WTC11 (cell line): Measurements from ENCODE around the gene NPW. TPM values are rescaled to one million over a fixed set of nuclear protein-coding genes. Genes with fewer than 3 reads are reported as not detected.

Experiments used
- ATAC-seq: fragments of 200-7000 bp; cut with Tn5 transposase; 2 replicates; pipeline ENCODE4 v1.10.0; 2021; ENCODE audit warnings: mild to moderate bottlenecking, moderate library complexity
- CTCF ChIA-PET: fragments of 300-600 bp; sonication (Branson Sonifier 250); formaldehyde crosslinking; loops from one replicate; lab custom pipeline; 2021; ENCODE audit warnings: antibody characterized with exemption; lab: Charles Lee
- POLR2A ChIA-PET: fragments of 350-600 bp; sonication (Branson Sonifier 250); formaldehyde crosslinking; loops from one replicate; lab custom pipeline; 2021; ENCODE audit warnings: antibody characterized with exemption; lab: Charles Lee
- DNase-seq: peaks from one replicate; pipeline ENCODE4 v3.0.0; 2021; ENCODE audit warnings: low spot score
- H3K27ac Mint-ChIP-seq: 2 replicates; pipeline ENCODE4 v1.8.0; 2021; ENCODE audit warnings: mixed read lengths
- H3K27me3 Mint-ChIP-seq: 2 replicates; pipeline ENCODE4 v1.8.0; 2021; ENCODE audit warnings: low read depth, mild to moderate bottlenecking, moderate library complexity, mixed read lengths
- H3K36me3 Mint-ChIP-seq: 2 replicates; pipeline ENCODE4 v1.8.0; 2021; ENCODE audit warnings: mixed read lengths
- H3K4me1 Mint-ChIP-seq: 2 replicates; pipeline ENCODE4 v1.8.0; 2022; ENCODE audit warnings: mixed read lengths
- H3K4me3 Mint-ChIP-seq: 2 replicates; pipeline ENCODE4 v1.8.0; 2021; ENCODE audit warnings: mild to moderate bottlenecking, moderate library complexity, mixed read lengths
- H3K9me3 Mint-ChIP-seq: 2 replicates; pipeline ENCODE4 v1.8.0; 2021; ENCODE audit warnings: mixed read lengths
- CBFB ChIP-seq: sonication (generic); formaldehyde crosslinking; IDR thresholded peaks from 2 replicates; pipeline ENCODE4 v1.8.1; 2022; ENCODE audit warnings: mild to moderate bottlenecking, low read depth, missing genetic modification reagents
- FOXK1 ChIP-seq: sonication (generic); formaldehyde crosslinking; IDR thresholded peaks from 2 replicates; pipeline ENCODE4 v1.8.0; 2022; ENCODE audit warnings: mild to moderate bottlenecking, moderate library complexity, missing genetic modification reagents
- IRF2 ChIP-seq: sonication (generic); formaldehyde crosslinking; IDR thresholded peaks from 2 replicates; pipeline ENCODE4 v1.8.0; 2022; ENCODE audit warnings: low read depth, missing genetic modification reagents, borderline replicate concordance
- JUN ChIP-seq: sonication (generic); formaldehyde crosslinking; IDR thresholded peaks from 2 replicates; pipeline ENCODE4 v1.8.0; 2023; ENCODE audit warnings: mild to moderate bottlenecking, missing genetic modification reagents
- NFYB ChIP-seq: sonication (generic); formaldehyde crosslinking; conservative IDR thresholded peaks from 2 replicates; pipeline ENCODE4 v1.8.0; 2022; ENCODE audit warnings: low read depth, missing genetic modification reagents
- NR2C2 ChIP-seq: sonication (generic); formaldehyde crosslinking; IDR thresholded peaks from 2 replicates; pipeline ENCODE4 v1.8.0; 2022; ENCODE audit warnings: mild to moderate bottlenecking, missing genetic modification reagents
- SMAD4 ChIP-seq: sonication (generic); formaldehyde crosslinking; IDR thresholded peaks from 2 replicates; pipeline ENCODE4 v1.8.0; 2022; ENCODE audit warnings: mild to moderate bottlenecking, missing genetic modification reagents
- SP1 ChIP-seq: sonication (generic); formaldehyde crosslinking; conservative IDR thresholded peaks from 2 replicates; pipeline ENCODE4 v1.8.1; 2022; ENCODE audit warnings: missing genetic modification reagents
- TEAD1 ChIP-seq: sonication (generic); formaldehyde crosslinking; IDR thresholded peaks from 2 replicates; pipeline ENCODE4 v1.8.0; 2022; ENCODE audit warnings: mild to moderate bottlenecking, missing genetic modification reagents
- total RNA-seq: library from RNA; stranded (reverse); gene quantifications from 3 replicates; pipeline ENCODE4 v1.2.3, GENCODE V29; 2021
- TF ChIP-seq, protein P1 (sequence below): sonication (generic); formaldehyde crosslinking; IDR thresholded peaks from 2 replicates; pipeline ENCODE4 v1.8.0; 2022; ENCODE audit warnings: missing genetic modification reagents
- TF ChIP-seq, protein P2 (sequence below): sonication (generic); formaldehyde crosslinking; IDR thresholded peaks from 2 replicates; pipeline ENCODE4 v1.8.0; 2022; ENCODE audit warnings: mild to moderate bottlenecking, missing genetic modification reagents
- TF ChIP-seq, protein P3 (sequence below): sonication (generic); formaldehyde crosslinking; IDR thresholded peaks from 2 replicates; pipeline ENCODE4 v1.8.0; 2023; ENCODE audit warnings: missing genetic modification reagents, mild to moderate bottlenecking, borderline replicate concordance
- TF ChIP-seq, protein P4 (sequence below): sonication (generic); formaldehyde crosslinking; IDR thresholded peaks from 2 replicates; pipeline ENCODE4 v1.8.0; 2023; ENCODE audit warnings: missing genetic modification reagents
- TF ChIP-seq, protein P5 (sequence below): sonication (generic); formaldehyde crosslinking; IDR thresholded peaks from 2 replicates; pipeline ENCODE4 v1.8.0; 2022; ENCODE audit warnings: mild to moderate bottlenecking, missing genetic modification reagents
- TF ChIP-seq, protein P6 (sequence below): sonication (generic); formaldehyde crosslinking; IDR thresholded peaks from 2 replicates; pipeline ENCODE4 v1.8.1; 2022; ENCODE audit warnings: low read depth, mild to moderate bottlenecking, moderate library complexity, missing genetic modification reagents, borderline replicate concordance
- TF ChIP-seq, protein P7 (sequence below): fragments of 250-450 bp; sonication (Bioruptor Pico); IDR thresholded peaks from 2 replicates; pipeline ENCODE4 v1.8.0; 2021; ENCODE audit warnings: mild to moderate bottlenecking
- TF ChIP-seq, protein P8 (sequence below): sonication (generic); formaldehyde crosslinking; IDR thresholded peaks from 2 replicates; pipeline ENCODE4 v1.8.1; 2022; ENCODE audit warnings: missing genetic modification reagents, borderline replicate concordance
- TF ChIP-seq, protein P9 (sequence below): sonication (generic); formaldehyde crosslinking; IDR thresholded peaks from 2 replicates; pipeline ENCODE4 v1.8.1; 2023; ENCODE audit warnings: mild to moderate bottlenecking, missing genetic modification reagents

Gene NPW
- total RNA-seq, 1 experiment from 2014 or later: 15.2 TPM

DNA sequence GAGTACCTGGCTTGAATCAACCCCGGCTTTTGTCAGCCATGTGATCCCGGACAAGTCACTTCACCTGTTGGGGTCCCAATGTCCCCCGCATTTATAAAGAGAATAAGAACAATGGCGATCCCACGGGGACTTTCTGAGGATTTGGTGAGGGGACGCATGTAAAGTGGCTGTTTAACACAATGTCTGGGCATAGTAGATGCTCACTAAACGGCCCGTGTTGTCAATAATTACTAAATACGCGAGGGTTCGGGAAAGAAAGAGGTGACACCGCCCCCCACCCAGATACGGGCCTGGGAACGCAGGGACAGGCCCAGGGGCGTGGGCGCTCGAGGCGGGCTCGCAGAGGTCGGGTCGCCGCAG lies 28.0 kb upstream of the NPW start (continued):
- TF ChIP-seq, protein P1, sequence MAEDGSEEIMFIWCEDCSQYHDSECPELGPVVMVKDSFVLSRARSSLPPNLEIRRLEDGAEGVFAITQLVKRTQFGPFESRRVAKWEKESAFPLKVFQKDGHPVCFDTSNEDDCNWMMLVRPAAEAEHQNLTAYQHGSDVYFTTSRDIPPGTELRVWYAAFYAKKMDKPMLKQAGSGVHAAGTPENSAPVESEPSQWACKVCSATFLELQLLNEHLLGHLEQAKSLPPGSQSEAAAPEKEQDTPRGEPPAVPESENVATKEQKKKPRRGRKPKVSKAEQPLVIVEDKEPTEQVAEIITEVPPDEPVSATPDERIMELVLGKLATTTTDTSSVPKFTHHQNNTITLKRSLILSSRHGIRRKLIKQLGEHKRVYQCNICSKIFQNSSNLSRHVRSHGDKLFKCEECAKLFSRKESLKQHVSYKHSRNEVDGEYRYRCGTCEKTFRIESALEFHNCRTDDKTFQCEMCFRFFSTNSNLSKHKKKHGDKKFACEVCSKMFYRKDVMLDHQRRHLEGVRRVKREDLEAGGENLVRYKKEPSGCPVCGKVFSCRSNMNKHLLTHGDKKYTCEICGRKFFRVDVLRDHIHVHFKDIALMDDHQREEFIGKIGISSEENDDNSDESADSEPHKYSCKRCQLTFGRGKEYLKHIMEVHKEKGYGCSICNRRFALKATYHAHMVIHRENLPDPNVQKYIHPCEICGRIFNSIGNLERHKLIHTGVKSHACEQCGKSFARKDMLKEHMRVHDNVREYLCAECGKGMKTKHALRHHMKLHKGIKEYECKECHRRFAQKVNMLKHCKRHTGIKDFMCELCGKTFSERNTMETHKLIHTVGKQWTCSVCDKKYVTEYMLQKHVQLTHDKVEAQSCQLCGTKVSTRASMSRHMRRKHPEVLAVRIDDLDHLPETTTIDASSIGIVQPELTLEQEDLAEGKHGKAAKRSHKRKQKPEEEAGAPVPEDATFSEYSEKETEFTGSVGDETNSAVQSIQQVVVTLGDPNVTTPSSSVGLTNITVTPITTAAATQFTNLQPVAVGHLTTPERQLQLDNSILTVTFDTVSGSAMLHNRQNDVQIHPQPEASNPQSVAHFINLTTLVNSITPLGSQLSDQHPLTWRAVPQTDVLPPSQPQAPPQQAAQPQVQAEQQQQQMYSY (CRISPR knock-in tag): no peak
- TF ChIP-seq, protein P2, sequence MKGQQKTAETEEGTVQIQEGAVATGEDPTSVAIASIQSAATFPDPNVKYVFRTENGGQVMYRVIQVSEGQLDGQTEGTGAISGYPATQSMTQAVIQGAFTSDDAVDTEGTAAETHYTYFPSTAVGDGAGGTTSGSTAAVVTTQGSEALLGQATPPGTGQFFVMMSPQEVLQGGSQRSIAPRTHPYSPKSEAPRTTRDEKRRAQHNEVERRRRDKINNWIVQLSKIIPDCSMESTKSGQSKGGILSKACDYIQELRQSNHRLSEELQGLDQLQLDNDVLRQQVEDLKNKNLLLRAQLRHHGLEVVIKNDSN (CRISPR knock-in tag): no peak; the same call in 1 of the 2 replicates
- TF ChIP-seq NFYB (CRISPR knock-in tag): no peak
- TF ChIP-seq, protein P3, sequence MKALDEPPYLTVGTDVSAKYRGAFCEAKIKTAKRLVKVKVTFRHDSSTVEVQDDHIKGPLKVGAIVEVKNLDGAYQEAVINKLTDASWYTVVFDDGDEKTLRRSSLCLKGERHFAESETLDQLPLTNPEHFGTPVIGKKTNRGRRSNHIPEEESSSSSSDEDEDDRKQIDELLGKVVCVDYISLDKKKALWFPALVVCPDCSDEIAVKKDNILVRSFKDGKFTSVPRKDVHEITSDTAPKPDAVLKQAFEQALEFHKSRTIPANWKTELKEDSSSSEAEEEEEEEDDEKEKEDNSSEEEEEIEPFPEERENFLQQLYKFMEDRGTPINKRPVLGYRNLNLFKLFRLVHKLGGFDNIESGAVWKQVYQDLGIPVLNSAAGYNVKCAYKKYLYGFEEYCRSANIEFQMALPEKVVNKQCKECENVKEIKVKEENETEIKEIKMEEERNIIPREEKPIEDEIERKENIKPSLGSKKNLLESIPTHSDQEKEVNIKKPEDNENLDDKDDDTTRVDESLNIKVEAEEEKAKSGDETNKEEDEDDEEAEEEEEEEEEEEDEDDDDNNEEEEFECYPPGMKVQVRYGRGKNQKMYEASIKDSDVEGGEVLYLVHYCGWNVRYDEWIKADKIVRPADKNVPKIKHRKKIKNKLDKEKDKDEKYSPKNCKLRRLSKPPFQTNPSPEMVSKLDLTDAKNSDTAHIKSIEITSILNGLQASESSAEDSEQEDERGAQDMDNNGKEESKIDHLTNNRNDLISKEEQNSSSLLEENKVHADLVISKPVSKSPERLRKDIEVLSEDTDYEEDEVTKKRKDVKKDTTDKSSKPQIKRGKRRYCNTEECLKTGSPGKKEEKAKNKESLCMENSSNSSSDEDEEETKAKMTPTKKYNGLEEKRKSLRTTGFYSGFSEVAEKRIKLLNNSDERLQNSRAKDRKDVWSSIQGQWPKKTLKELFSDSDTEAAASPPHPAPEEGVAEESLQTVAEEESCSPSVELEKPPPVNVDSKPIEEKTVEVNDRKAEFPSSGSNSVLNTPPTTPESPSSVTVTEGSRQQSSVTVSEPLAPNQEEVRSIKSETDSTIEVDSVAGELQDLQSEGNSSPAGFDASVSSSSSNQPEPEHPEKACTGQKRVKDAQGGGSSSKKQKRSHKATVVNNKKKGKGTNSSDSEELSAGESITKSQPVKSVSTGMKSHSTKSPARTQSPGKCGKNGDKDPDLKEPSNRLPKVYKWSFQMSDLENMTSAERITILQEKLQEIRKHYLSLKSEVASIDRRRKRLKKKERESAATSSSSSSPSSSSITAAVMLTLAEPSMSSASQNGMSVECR (CRISPR knock-in tag): no peak
- TF ChIP-seq, protein P4, sequence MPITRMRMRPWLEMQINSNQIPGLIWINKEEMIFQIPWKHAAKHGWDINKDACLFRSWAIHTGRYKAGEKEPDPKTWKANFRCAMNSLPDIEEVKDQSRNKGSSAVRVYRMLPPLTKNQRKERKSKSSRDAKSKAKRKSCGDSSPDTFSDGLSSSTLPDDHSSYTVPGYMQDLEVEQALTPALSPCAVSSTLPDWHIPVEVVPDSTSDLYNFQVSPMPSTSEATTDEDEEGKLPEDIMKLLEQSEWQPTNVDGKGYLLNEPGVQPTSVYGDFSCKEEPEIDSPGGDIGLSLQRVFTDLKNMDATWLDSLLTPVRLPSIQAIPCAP (CRISPR knock-in tag): no peak
- TF ChIP-seq NR2C2 (CRISPR knock-in tag): no peak
- no peak for TF ChIP-seq CBFB (CRISPR knock-in tag)

DNA sequence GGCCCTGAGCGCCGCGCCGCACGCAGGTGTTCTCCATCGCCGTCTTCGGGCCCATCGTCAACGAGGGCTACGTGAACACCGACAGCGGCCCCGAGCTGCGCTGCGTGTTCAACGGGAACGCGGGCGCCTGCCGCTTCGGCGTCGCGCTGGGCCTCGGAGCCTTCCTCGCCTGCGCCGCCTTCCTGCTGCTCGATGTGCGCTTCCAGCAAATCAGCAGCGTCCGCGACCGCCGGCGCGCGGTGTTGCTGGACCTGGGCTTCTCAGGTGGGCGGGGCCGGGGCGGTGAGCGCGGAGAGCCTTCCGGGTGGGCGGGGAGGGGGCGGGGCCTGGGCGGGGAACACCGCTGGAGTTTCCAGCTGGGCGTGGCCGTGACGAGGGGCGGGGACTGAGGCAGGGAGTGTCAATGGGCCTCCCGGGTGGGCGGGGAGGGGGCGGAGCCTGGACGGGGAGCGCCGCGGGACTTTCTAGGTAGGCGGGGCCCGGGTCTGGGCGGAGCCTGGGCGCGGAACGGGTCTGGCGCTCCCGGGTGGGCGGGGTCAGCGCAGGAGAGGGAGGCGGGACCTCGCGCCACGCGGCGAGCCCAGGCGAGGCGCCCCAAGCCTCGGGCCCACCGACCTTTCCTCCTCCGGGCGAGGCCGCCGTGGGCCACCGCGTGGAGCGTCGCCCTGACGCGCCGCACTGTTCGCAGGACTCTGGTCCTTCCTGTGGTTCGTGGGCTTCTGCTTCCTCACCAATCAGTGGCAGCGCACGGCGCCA lies 27.5 kb upstream of the NPW start:
- POLR2A ChIA-PET: interaction anchor here (0.7 to 1.7 kb wide), 5 partner anchors 13 to 163 kb away, joined by 3 to 13 read pairs (median 4); partner anchors contain the start of genes RPS2, TBL3 and TRAF7
- DNase-seq (peak; percentile 99), ATAC-seq (peak; percentile 72)
- H3K36me3 Mint-ChIP-seq: peaks cover under 1% of the 10 kb centered on the region; the same call in 1 of the 2 replicates
- CTCF ChIA-PET: interaction anchor here (0.5 to 6.4 kb wide), 19 partner anchors 8 to 1209 kb away, joined by 3 to 59 read pairs (median 5); partner anchors contain the start of genes GFER, NTHL1 and TSC2
- peaks cover 17% of the 10 kb centered on the region for H3K4me1 Mint-ChIP-seq
- H3K27me3 Mint-ChIP-seq: peaks cover 24% of the 10 kb centered on the region
- H3K4me3 Mint-ChIP-seq: peak overlapping the region; percentile 76
- H3K27ac Mint-ChIP-seq: no peak overlapping the region
- no peaks in the 10 kb centered on the region for H3K9me3 Mint-ChIP-seq
- TF ChIP-seq SMAD4 (CRISPR knock-in tag): peak; percentile 82; the same call in 1 of the 2 replicates
- TF ChIP-seq, protein P5, sequence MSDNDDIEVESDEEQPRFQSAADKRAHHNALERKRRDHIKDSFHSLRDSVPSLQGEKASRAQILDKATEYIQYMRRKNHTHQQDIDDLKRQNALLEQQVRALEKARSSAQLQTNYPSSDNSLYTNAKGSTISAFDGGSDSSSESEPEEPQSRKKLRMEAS (CRISPR knock-in tag): peak; percentile 96
- TF ChIP-seq TEAD1 (CRISPR knock-in tag): peak; percentile 96
- TF ChIP-seq FOXK1 (CRISPR knock-in tag): peak; percentile 92
- TF ChIP-seq, protein P6, sequence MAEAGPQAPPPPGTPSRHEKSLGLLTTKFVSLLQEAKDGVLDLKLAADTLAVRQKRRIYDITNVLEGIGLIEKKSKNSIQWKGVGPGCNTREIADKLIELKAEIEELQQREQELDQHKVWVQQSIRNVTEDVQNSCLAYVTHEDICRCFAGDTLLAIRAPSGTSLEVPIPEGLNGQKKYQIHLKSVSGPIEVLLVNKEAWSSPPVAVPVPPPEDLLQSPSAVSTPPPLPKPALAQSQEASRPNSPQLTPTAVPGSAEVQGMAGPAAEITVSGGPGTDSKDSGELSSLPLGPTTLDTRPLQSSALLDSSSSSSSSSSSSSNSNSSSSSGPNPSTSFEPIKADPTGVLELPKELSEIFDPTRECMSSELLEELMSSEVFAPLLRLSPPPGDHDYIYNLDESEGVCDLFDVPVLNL (CRISPR knock-in tag): peak; percentile 85; the same call in 1 of the 2 replicates
- TF ChIP-seq SP1 (CRISPR knock-in tag): peak; percentile 83
- peak; percentile 95 for TF ChIP-seq JUN (CRISPR knock-in tag)
- 0 out of 2 replicates have a peak, but pooled peaks have one; percentile 57 for TF ChIP-seq IRF2 (CRISPR knock-in tag)
- TF ChIP-seq, protein P7, sequence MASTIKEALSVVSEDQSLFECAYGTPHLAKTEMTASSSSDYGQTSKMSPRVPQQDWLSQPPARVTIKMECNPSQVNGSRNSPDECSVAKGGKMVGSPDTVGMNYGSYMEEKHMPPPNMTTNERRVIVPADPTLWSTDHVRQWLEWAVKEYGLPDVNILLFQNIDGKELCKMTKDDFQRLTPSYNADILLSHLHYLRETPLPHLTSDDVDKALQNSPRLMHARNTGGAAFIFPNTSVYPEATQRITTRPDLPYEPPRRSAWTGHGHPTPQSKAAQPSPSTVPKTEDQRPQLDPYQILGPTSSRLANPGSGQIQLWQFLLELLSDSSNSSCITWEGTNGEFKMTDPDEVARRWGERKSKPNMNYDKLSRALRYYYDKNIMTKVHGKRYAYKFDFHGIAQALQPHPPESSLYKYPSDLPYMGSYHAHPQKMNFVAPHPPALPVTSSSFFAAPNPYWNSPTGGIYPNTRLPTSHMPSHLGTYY (CRISPR knock-in tag): no peak
- TF ChIP-seq, protein P8, sequence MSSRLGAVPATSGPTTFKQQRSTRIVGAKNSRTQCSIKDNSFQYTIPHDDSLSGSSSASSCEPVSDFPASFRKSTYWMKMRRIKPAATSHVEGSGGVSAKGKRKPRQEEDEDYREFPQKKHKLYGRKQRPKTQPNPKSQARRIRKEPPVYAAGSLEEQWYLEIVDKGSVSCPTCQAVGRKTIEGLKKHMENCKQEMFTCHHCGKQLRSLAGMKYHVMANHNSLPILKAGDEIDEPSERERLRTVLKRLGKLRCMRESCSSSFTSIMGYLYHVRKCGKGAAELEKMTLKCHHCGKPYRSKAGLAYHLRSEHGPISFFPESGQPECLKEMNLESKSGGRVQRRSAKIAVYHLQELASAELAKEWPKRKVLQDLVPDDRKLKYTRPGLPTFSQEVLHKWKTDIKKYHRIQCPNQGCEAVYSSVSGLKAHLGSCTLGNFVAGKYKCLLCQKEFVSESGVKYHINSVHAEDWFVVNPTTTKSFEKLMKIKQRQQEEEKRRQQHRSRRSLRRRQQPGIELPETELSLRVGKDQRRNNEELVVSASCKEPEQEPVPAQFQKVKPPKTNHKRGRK (CRISPR knock-in tag): no peak
- TF ChIP-seq, protein P9, sequence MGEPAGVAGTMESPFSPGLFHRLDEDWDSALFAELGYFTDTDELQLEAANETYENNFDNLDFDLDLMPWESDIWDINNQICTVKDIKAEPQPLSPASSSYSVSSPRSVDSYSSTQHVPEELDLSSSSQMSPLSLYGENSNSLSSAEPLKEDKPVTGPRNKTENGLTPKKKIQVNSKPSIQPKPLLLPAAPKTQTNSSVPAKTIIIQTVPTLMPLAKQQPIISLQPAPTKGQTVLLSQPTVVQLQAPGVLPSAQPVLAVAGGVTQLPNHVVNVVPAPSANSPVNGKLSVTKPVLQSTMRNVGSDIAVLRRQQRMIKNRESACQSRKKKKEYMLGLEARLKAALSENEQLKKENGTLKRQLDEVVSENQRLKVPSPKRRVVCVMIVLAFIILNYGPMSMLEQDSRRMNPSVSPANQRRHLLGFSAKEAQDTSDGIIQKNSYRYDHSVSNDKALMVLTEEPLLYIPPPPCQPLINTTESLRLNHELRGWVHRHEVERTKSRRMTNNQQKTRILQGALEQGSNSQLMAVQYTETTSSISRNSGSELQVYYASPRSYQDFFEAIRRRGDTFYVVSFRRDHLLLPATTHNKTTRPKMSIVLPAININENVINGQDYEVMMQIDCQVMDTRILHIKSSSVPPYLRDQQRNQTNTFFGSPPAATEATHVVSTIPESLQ (CRISPR knock-in tag): peak; percentile 77; the same call in 1 of the 2 replicates
